Nephron progenitor cell (in vitro differentiated cells): ENCODE results near the gene ZBTB7C.

ENCODE experiments used
- DNase-seq: peaks from one replicate; pipeline ENCODE4 v3.0.0; 2021
- H3K27ac Mint-ChIP-seq: 2 replicates; pipeline ENCODE4 v1.8.0; 2021; ENCODE audit warnings: mild to moderate bottlenecking, moderate library complexity, mixed read lengths
- H3K27me3 Mint-ChIP-seq: 2 replicates; pipeline ENCODE4 v1.8.0; 2021; ENCODE audit warnings: mild to moderate bottlenecking, low read depth, mixed read lengths; ENCODE audit not compliant: poor library complexity
- H3K36me3 Mint-ChIP-seq: 2 replicates; pipeline ENCODE4 v1.8.0; 2021; ENCODE audit warnings: low read depth, mixed read lengths
- H3K4me1 Mint-ChIP-seq: 2 replicates; pipeline ENCODE4 v1.8.0; 2021; ENCODE audit warnings: mixed read lengths
- H3K4me3 Mint-ChIP-seq: 2 replicates; pipeline ENCODE4 v1.8.0; 2021; ENCODE audit warnings: mild to moderate bottlenecking, moderate library complexity, mixed read lengths
- H3K9me3 Mint-ChIP-seq: 2 replicates; pipeline ENCODE4 v1.8.0; 2021; ENCODE audit warnings: mild to moderate bottlenecking, moderate library complexity, mixed read lengths
- CTCF ChIP-seq: fragments of 200-600 bp; sonication (generic); IDR thresholded peaks from 2 replicates; pipeline ENCODE4 v1.5.0; 2021; ENCODE audit warnings: antibody characterized with exemption

The ZBTB7C gene

DNA sequence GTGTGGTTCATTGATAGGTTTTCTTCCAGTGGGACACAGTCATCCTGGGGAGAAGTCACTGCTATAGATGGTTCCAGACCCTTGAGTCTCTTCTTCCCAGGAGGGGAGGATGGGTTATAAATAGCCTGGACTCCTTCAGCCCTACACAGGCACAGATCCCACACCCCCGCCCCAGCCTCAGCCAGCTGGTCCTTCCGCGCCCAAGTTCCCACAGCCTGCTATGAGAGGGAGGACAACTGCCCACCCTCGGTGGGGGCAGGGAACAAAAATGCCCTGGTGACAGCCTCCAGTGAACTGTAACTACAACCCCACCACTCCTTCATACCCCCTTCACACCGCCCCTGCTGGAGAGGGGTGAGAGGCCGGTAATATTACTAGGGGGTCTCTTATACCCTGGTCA lies 3.2 kb downstream of the ZBTB7C start:
- Mint-ChIP-seq H3K36me3 (no peaks in the 10 kb centered on the region), H3K27ac (no peak overlapping the region), H3K9me3 (no peaks in the 10 kb centered on the region), H3K4me3 (no peak overlapping the region), H3K27me3 (peaks cover 39% of the 10 kb centered on the region), H3K4me1 (peaks cover 58% of the 10 kb centered on the region)
- DNase-seq = no peak
- no peak for TF ChIP-seq CTCF

- TF ChIP-seq CTCF = no peak
- Mint-ChIP-seq H3K4me1 (peaks cover 62% of the 10 kb centered on the region), H3K36me3 (no peaks in the 10 kb centered on the region), H3K27ac (no peak overlapping the region), H3K9me3 (no peaks in the 10 kb centered on the region), H3K4me3 (peak overlapping the region; percentile 25), H3K27me3 (peaks cover 32% of the 10 kb centered on the region)
- DNase-seq = no peak
Observed at GRCh38 chr18:48404716-48405507, 4.3 kb downstream of the ZBTB7C start.

DNA sequence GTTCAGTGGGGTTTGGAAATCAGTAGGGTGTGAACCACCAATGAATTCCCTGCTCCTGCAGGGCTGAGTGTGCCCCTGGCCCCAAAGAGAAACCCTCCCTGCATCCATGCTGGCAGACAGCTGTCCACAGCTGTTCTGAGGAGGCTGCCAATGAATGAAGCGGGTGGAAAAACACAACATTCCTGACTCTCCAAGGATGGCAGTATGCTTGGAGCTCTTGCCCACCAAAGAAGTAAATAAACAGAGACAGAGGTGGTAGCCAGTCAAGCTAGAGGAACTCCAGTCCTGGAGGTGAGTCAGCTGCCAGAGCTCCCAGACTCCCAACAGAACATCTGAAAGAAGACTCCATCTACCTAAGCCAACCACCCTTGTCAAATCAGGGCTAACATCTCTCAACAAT lies 6.2 kb downstream of the ZBTB7C start:
- peaks cover 75% of the 10 kb centered on the region for H3K4me1 Mint-ChIP-seq
- TF ChIP-seq CTCF = no peak
- H3K36me3 Mint-ChIP-seq = no peaks in the 10 kb centered on the region
- no peak for DNase-seq
- no peak overlapping the region for H3K4me3 Mint-ChIP-seq
- no peak overlapping the region for H3K27ac Mint-ChIP-seq
- no peaks in the 10 kb centered on the region for H3K9me3 Mint-ChIP-seq
- peaks cover 25% of the 10 kb centered on the region for H3K27me3 Mint-ChIP-seq

- Mint-ChIP-seq H3K9me3 (no peaks in the 10 kb centered on the region), H3K4me3 (no peak overlapping the region), H3K36me3 (no peaks in the 10 kb centered on the region), H3K4me1 (peaks cover 52% of the 10 kb centered on the region), H3K27ac (no peak overlapping the region), H3K27me3 (peaks cover 12% of the 10 kb centered on the region)
- no peak for DNase-seq
- TF ChIP-seq CTCF = no peak
Observed at GRCh38 chr18:48399303-48400075, 9.7 kb downstream of the ZBTB7C start.

DNA sequence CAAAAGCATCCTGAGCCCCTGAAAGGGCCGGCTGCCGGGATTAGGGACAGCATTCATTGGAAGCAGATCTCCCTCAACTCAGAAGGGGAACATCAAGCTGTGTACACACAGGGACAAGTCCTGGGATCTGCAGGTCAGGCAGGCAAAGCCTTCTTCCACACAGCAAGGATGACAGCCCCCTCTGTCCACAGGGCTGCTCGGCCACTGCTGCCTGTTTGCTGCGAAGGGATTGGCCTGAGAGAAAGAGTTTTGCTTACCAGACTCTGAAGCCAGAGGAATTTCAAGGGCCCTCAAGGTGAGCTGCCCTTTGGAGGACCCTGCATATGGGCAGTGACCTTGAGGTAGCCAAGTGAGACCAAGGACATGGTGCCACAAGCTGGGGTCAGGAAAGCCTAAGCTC lies 11.1 kb downstream of the ZBTB7C start:
- H3K9me3 Mint-ChIP-seq = no peaks in the 10 kb centered on the region
- H3K4me1 Mint-ChIP-seq = peaks cover 53% of the 10 kb centered on the region
- peaks cover 9% of the 10 kb centered on the region for H3K27me3 Mint-ChIP-seq
- no peak overlapping the region for H3K27ac Mint-ChIP-seq
- no peak for TF ChIP-seq CTCF
- no peaks in the 10 kb centered on the region for H3K36me3 Mint-ChIP-seq
- no peak for DNase-seq
- no peak overlapping the region for H3K4me3 Mint-ChIP-seq
